ENCODE measurements around the gene LRRFIP1. TPM values are rescaled to one million over a fixed set of nuclear protein-coding genes. Genes with fewer than 3 reads are reported as not detected.
A peak's percentile ranks its signal among the peaks of the same experiment; 100 is the strongest.

The LRRFIP1 gene
- total and polyA plus RNA-seq, 4 donors = 79.7 to 194 (median 94.1) TPM

DNA sequence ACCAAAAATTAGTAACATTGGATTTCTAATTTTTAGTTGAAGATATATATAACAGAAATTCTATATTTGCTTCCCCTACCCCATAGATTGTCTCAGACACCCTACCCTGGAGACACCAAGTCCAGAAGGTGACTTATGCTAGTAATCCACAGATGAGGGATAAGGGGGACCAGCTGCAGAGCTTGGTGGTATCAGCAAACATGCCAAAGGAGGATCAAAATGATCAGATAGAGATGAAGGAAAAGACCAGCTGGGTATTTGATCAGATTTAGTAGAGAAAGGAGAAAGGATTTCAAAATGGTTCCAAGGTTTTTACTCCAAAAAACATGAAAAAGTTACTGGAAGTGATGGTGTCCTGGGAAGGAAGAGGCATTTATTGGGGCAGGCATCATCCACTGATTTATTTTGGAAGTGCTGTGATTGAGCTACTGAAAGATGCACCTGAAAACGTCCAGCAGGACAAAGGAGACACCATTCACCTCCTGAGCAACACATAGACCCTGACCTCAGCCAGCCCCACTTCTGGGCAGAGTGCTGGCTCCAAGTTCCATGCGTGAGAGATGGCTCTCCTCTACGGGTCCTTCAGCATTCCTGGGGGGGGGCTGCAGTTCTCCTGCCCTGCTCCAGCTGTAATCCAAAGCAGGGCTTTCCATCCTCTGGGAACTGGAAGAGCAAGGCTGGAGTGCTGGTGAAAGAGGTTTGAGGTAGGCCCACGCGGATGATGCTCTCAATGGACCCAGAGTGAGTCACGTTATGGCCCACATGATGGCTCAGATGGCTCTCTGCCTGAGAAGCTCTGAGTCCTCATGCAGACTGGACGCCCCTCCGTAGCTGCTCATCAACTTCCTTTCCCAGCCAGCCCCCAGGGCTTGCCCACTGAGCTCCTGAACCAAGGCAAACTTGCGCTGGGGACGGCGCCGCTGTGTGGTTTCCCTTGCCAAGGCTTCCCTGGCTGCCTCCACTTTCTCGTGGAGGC is 3.7 kb upstream of the LRRFIP1 start:
- no peak overlapping the region for H3K9ac ChIP-seq (ENCODE audit: insufficient read depth in 1 of 2, low read length in 2 of 2)
- no peak overlapping the region for H3K4me3 ChIP-seq
- DNase-seq = no peak
- 81% methylated on average over 13 of the region's 13 CpGs for WGBS, 2 donors
- no peaks in the 10 kb centered on the region for H3K9me3 ChIP-seq (ENCODE audit: control insufficient read depth in 4 of 4, insufficient read depth in 3 of 4, low read length in 3 of 4)
- peaks cover 0 to 17% (median 7%) of the 10 kb centered on the region in 5 donors for H3K4me1 ChIP-seq (ENCODE audit: control insufficient read depth in 5 of 5, insufficient read depth in 5 of 5, low read length in 5 of 5)
- no peaks in the 10 kb centered on the region for H3K27me3 ChIP-seq (ENCODE audit: control insufficient read depth in 3 of 3, insufficient read depth in 3 of 3, low read length in 2 of 3)
- no peak for ATAC-seq (ENCODE audit: insufficient read depth, low FRiP score)
- no peak overlapping the region for H3K27ac ChIP-seq (ENCODE audit: low read depth in 1 of 2, low read length in 1 of 2)
- H3K36me3 ChIP-seq (ENCODE audit: control insufficient read depth in 4 of 4, insufficient read depth in 4 of 4, low read length in 4 of 4) = no peaks in the 10 kb centered on the region
- TF ChIP-seq, protein P1, sequence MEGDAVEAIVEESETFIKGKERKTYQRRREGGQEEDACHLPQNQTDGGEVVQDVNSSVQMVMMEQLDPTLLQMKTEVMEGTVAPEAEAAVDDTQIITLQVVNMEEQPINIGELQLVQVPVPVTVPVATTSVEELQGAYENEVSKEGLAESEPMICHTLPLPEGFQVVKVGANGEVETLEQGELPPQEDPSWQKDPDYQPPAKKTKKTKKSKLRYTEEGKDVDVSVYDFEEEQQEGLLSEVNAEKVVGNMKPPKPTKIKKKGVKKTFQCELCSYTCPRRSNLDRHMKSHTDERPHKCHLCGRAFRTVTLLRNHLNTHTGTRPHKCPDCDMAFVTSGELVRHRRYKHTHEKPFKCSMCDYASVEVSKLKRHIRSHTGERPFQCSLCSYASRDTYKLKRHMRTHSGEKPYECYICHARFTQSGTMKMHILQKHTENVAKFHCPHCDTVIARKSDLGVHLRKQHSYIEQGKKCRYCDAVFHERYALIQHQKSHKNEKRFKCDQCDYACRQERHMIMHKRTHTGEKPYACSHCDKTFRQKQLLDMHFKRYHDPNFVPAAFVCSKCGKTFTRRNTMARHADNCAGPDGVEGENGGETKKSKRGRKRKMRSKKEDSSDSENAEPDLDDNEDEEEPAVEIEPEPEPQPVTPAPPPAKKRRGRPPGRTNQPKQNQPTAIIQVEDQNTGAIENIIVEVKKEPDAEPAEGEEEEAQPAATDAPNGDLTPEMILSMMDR (IDR thresholded peaks at IDR 0.05; ENCODE audit: control extremely low read depth, extremely low read depth) = no peak

DNA sequence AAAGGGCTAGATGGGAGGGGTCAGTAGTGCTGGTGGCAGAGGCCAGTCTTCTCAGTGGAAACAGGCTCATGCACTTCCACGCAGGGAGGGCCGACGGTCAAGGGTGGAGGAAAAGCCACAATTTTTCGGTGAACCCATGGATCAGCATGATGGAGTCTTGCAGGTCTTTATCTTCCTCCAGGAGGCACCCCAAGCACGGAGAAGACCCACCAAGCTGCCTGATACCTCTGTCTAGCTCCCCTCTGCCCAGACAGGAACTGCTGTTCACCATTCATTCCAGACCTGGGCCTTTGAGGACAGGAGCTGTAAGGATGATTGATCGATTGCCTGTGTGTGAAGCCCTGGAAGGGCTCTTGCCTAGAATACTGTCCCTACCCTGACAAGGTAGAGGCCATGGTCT is 2.8 kb upstream of the LRRFIP1 start:
- Histone ChIP-seq H3K4me3 (no peak overlapping the region), H3K4me1 (ENCODE audit: control insufficient read depth in 5 of 5, insufficient read depth in 5 of 5, low read length in 5 of 5) (peaks cover 0 to 22% (median 12%) of the 10 kb centered on the region in 5 donors), H3K9me3 (ENCODE audit: control insufficient read depth in 4 of 4, insufficient read depth in 3 of 4, low read length in 3 of 4) (no peaks in the 10 kb centered on the region), H3K9ac (ENCODE audit: insufficient read depth in 1 of 2, low read length in 2 of 2) (no peak overlapping the region), H3K27me3 (ENCODE audit: control insufficient read depth in 3 of 3, insufficient read depth in 3 of 3, low read length in 2 of 3) (no peaks in the 10 kb centered on the region), H3K36me3 (ENCODE audit: control insufficient read depth in 4 of 4, insufficient read depth in 4 of 4, low read length in 4 of 4) (no peaks in the 10 kb centered on the region), H3K27ac (ENCODE audit: low read depth in 1 of 2, low read length in 1 of 2) (peak overlapping the region in 1 of 2 donors; percentile 33)
- DNase-seq = no peak
- ATAC-seq (ENCODE audit: insufficient read depth, low FRiP score) = no peak
- 61 to 76% methylated on average over 6 of the region's 6 CpGs for WGBS, 2 donors
- TF ChIP-seq, protein P1 (IDR thresholded peaks at IDR 0.05; ENCODE audit: control extremely low read depth, extremely low read depth) = no peak

DNA sequence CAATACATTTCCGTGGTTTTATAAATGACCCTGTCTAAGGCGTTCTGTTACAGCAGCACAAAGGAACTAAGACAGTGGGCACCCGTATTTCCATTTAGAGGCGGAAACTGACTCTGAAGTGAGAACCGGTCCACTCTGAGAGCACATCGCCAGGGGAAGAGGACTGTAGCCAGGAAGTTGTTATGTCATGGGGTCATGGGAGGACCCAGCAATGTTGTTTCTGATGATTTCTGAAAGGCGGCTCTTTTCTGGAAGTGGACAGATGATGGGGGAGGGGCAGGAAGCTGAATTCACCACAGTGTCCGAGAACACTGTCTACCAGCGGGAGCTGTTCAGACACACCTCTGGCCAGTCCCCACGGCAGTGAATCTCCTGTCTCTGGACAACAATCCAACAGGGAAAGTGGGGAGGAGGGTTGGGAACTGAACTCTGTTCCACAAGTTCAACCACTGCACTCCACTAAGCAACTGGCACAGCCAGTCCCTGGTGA is 2.1 kb upstream of the LRRFIP1 start:
- 34 to 45% methylated on average over 10 of the region's 10 CpGs for WGBS, 2 donors
- TF ChIP-seq, protein P1 (IDR thresholded peaks at IDR 0.05; ENCODE audit: control extremely low read depth, extremely low read depth) = no peak
- no peak overlapping the region for H3K4me3 ChIP-seq
- H3K9me3 ChIP-seq (ENCODE audit: control insufficient read depth in 4 of 4, insufficient read depth in 3 of 4, low read length in 3 of 4) = no peaks in the 10 kb centered on the region
- DNase-seq (peak in 2 of 3 donors; percentile 40 to 58), ATAC-seq (ENCODE audit: insufficient read depth, low FRiP score) (peak; percentile 22)
- no peaks in the 10 kb centered on the region for H3K36me3 ChIP-seq (ENCODE audit: control insufficient read depth in 4 of 4, insufficient read depth in 4 of 4, low read length in 4 of 4)
- no peak overlapping the region for H3K9ac ChIP-seq (ENCODE audit: insufficient read depth in 1 of 2, low read length in 2 of 2)
- H3K27ac ChIP-seq (ENCODE audit: low read depth in 1 of 2, low read length in 1 of 2) = peak overlapping the region in 1 of 2 donors; percentile 83
- H3K27me3 ChIP-seq (ENCODE audit: control insufficient read depth in 3 of 3, insufficient read depth in 3 of 3, low read length in 2 of 3) = no peaks in the 10 kb centered on the region
- H3K4me1 ChIP-seq (ENCODE audit: control insufficient read depth in 5 of 5, insufficient read depth in 5 of 5, low read length in 5 of 5) = peaks cover 2 to 22% (median 12%) of the 10 kb centered on the region in 5 donors
